HepG2 (cell line): Measurements from ENCODE around the gene TSKU. TPM values are rescaled to one million over a fixed set of nuclear protein-coding genes. Genes with fewer than 3 reads are reported as not detected.
A peak's percentile ranks its signal among the peaks of the same experiment; 100 is the strongest.

Experiments used
- ARHGAP35 ChIP-seq: sonication (generic); formaldehyde crosslinking; IDR thresholded peaks from 2 replicates; pipeline ENCODE4 v1.9.0; 2022; ENCODE audit warnings: mild to moderate bottlenecking, inconsistent platforms, moderate library complexity, missing genetic modification reagents, borderline replicate concordance
- ETV6 ChIP-seq: sonication (generic); formaldehyde crosslinking; conservative IDR thresholded peaks from 2 replicates; pipeline ENCODE4 v1.4.0; 2020; ENCODE audit warnings: missing genetic modification reagents
- KMT2A ChIP-seq: sonication (generic); formaldehyde crosslinking; IDR thresholded peaks from 2 replicates; pipeline ENCODE4 v1.4.0; 2020; ENCODE audit warnings: missing genetic modification reagents
- PRPF4 ChIP-seq: fragments of 200-400 bp; formaldehyde crosslinking; IDR thresholded peaks from 2 replicates; pipeline ENCODE4 v1.6.1; 2016; ENCODE audit warnings: low read length, low read depth; ENCODE audit not compliant: poor library complexity, severe bottlenecking
- RARA ChIP-seq: IDR thresholded peaks from 2 replicates; pipeline ENCODE4 v1.6.1; 2016; ENCODE audit warnings: missing genetic modification reagents, missing compliant biosample characterization
- TARDBP ChIP-seq: sonication (generic); formaldehyde crosslinking; IDR thresholded peaks from 2 replicates; pipeline ENCODE4 v1.8.0; 2022; ENCODE audit warnings: mild to moderate bottlenecking, missing genetic modification reagents
- ZNF354B ChIP-seq: sonication (generic); formaldehyde crosslinking; IDR thresholded peaks from 2 replicates; pipeline ENCODE4 v1.8.0; 2022; ENCODE audit warnings: mild to moderate bottlenecking, missing genetic modification reagents
- ZNF431 ChIP-seq: sonication (generic); formaldehyde crosslinking; IDR thresholded peaks from 2 replicates; pipeline ENCODE4 v1.9.0; 2022; ENCODE audit warnings: missing genetic modification reagents, low read depth, mild to moderate bottlenecking, borderline replicate concordance
- ZNF562 ChIP-seq: sonication (generic); formaldehyde crosslinking; IDR thresholded peaks from 2 replicates; pipeline ENCODE4 v1.8.0; 2022; ENCODE audit warnings: missing genetic modification reagents, borderline replicate concordance
- ZNF607 ChIP-seq: sonication (generic); formaldehyde crosslinking; IDR thresholded peaks from 2 replicates; pipeline ENCODE4 v1.5.1; 2020; ENCODE audit warnings: missing genetic modification reagents, mild to moderate bottlenecking, borderline replicate concordance
- ZNF782 ChIP-seq: sonication (generic); formaldehyde crosslinking; IDR thresholded peaks from 2 replicates; pipeline ENCODE4 v1.4.0; 2020; ENCODE audit warnings: missing genetic modification reagents, mild to moderate bottlenecking, borderline replicate concordance
- polyA plus RNA-seq, 8 experiments: library from polyadenylated mRNA; depleted of rRNA in 3 of 8; stranded (reverse) in 7 of 8; unstranded in 1 of 8; fragments of >200 nt; fragmentation: Illumina TruSeq in 4 of 8; extraction: Trizol in 4 of 8; gene quantifications; 2 replicates each; pipeline versions ENCODE4 v1.2.1 to v1.2.3, GENCODE V29; 2011 to 2016; ENCODE audit warnings: low read depth in 4 of 8, missing spikeins in 1 of 8, mixed read lengths in 1 of 8; ENCODE audit not compliant: insufficient read depth in 1 of 8
- total RNA-seq, 5 experiments: library from RNA; depleted of rRNA; stranded (reverse); fragments of >200 nt; fragmentation: Illumina TruSeq; extraction: Trizol; gene quantifications; 2 replicates each; pipeline ENCODE4 v1.2.3, GENCODE V29; 2016; ENCODE audit warnings: low read depth in 1 of 5
- TF ChIP-seq, protein P1 (sequence below): sonication (generic); formaldehyde crosslinking; conservative IDR thresholded peaks from 2 replicates; pipeline ENCODE4 v1.4.0; 2020; ENCODE audit warnings: missing genetic modification reagents
- TF ChIP-seq, protein P2 (sequence below): sonication (generic); formaldehyde crosslinking; IDR thresholded peaks from 2 replicates; pipeline ENCODE4 v1.5.0; 2020; ENCODE audit warnings: missing genetic modification reagents
- TF ChIP-seq, protein P3 (sequence below): sonication (generic); formaldehyde crosslinking; IDR thresholded peaks from 2 replicates; pipeline ENCODE4 v1.5.1; 2020; ENCODE audit warnings: mild to moderate bottlenecking, missing genetic modification reagents, moderate library complexity
- TF ChIP-seq, protein P4 (sequence below): IDR thresholded peaks from 2 replicates; pipeline ENCODE4 v1.6.1; 2016; ENCODE audit warnings: mild to moderate bottlenecking, missing biosample characterization, missing genetic modification reagents

The TSKU gene
- total and polyA plus RNA-seq, 2 of the 13 experiments (the other 11 are each of a cell fraction or from before 2014, with no cell fraction given): 20.3 to 21.4 TPM

DNA sequence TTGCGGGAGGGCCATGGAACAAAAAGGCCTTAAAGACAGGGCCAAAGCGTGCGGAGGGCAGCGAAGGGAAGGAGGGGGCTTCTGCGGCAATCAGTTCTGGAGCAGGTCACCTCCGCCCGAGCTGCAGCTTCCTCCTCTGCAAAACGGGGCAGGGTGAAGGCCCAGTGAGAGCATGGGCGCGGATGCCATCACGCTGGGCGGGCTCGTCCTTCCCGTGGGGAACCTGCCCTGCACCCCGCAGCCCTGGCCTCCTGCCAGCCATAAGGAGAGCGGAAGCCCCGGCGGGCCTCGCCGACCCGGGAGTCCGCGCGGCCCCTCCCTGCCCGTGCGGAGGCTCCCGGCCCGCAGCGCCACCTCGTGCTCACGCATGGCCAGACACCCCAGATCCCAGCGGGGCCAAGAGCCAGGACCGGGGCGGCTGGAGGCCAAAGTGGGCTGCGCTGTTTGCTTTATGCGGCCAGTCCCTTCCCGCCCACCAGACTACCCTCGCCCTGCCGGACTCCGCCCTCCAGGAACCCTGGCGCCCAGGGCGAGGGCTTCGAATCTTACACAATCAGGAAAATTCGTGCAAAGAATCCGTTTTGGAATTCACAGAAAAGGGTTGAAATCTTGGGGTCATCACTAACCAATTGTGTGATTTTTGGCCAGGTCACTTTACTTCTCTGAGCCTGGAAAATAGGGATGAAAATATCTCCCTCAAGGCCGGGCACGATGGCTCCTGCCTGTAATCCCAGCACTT lies 16.1 kb downstream of the TSKU start (continued):
- TF ChIP-seq, protein P1, sequence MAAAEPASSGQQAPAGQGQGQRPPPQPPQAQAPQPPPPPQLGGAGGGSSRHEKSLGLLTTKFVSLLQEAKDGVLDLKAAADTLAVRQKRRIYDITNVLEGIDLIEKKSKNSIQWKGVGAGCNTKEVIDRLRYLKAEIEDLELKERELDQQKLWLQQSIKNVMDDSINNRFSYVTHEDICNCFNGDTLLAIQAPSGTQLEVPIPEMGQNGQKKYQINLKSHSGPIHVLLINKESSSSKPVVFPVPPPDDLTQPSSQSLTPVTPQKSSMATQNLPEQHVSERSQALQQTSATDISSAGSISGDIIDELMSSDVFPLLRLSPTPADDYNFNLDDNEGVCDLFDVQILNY (CRISPR knock-in tag): no peak
- TF ChIP-seq TARDBP (CRISPR knock-in tag) (peak; percentile 53), ZNF607 (CRISPR knock-in tag) (peak; percentile 58; the same call in 1 of the 2 replicates), ETV6 (CRISPR knock-in tag) (0 out of 2 replicates have a peak, but pooled peaks have one; percentile 19), KMT2A (CRISPR knock-in tag) (no peak; the same call in 1 of the 2 replicates), ZNF354B (CRISPR knock-in tag) (no peak), ZNF782 (CRISPR knock-in tag) (peak; percentile 62; the same call in 1 of the 2 replicates), RARA (peak; percentile 54), PRPF4 (no peak), ARHGAP35 (CRISPR knock-in tag) (no peak), ZNF431 (0 out of 2 replicates have a peak, but pooled peaks have one; percentile 52), ZNF562 (no peak)
- TF ChIP-seq, protein P2, sequence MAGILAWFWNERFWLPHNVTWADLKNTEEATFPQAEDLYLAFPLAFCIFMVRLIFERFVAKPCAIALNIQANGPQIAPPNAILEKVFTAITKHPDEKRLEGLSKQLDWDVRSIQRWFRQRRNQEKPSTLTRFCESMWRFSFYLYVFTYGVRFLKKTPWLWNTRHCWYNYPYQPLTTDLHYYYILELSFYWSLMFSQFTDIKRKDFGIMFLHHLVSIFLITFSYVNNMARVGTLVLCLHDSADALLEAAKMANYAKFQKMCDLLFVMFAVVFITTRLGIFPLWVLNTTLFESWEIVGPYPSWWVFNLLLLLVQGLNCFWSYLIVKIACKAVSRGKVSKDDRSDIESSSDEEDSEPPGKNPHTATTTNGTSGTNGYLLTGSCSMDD: no peak
- TF ChIP-seq, protein P3, sequence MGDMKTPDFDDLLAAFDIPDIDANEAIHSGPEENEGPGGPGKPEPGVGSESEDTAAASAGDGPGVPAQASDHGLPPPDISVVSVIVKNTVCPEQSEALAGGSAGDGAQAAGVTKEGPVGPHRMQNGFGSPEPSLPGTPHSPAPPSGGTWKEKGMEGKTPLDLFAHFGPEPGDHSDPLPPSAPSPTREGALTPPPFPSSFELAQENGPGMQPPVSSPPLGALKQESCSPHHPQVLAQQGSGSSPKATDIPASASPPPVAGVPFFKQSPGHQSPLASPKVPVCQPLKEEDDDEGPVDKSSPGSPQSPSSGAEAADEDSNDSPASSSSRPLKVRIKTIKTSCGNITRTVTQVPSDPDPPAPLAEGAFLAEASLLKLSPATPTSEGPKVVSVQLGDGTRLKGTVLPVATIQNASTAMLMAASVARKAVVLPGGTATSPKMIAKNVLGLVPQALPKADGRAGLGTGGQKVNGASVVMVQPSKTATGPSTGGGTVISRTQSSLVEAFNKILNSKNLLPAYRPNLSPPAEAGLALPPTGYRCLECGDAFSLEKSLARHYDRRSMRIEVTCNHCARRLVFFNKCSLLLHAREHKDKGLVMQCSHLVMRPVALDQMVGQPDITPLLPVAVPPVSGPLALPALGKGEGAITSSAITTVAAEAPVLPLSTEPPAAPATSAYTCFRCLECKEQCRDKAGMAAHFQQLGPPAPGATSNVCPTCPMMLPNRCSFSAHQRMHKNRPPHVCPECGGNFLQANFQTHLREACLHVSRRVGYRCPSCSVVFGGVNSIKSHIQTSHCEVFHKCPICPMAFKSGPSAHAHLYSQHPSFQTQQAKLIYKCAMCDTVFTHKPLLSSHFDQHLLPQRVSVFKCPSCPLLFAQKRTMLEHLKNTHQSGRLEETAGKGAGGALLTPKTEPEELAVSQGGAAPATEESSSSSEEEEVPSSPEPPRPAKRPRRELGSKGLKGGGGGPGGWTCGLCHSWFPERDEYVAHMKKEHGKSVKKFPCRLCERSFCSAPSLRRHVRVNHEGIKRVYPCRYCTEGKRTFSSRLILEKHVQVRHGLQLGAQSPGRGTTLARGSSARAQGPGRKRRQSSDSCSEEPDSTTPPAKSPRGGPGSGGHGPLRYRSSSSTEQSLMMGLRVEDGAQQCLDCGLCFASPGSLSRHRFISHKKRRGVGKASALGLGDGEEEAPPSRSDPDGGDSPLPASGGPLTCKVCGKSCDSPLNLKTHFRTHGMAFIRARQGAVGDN (CRISPR knock-in tag): peak; percentile 90
- TF ChIP-seq, protein P4, sequence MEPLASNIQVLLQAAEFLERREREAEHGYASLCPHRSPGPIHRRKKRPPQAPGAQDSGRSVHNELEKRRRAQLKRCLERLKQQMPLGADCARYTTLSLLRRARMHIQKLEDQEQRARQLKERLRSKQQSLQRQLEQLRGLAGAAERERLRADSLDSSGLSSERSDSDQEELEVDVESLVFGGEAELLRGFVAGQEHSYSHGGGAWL (CRISPR knock-in tag): 0 out of 2 replicates have a peak, but pooled peaks have one; percentile 37
